Measurements from ENCODE around the gene ATP4B.

ATP4B gene

DNA sequence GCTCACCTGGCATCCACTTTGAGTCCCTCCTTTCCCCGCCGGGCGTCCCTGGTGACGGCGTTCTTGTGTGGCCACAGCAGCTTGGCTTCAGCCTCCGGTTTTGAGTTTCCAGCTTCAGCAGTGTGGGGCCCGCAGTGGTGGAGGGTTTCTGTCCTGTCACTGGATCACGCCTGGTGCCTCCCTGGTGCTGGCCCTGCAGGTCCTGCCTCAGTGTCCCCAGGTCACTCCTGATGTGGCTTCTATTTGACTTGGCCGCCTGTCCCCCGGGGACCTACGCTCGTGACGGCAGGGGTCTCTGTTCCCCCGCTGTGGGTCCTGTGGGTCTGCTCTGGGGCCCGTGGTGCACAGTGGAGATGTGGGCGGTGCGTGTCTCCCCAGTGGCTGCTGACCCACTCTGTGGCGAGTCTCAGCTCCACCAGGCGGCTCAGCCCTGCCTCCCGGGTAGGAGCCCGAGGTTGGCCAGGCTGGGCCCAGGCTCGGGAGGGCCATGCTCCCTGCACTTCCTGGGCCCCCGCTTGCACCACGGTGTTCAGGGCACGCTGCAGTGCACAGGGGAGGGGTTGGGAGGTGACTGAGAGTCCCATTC lies 1.9 kb downstream of the ATP4B start:
- DNase-seq (ENCODE audit: low read depth), result no peak
- TF ChIP-seq, protein P1, sequence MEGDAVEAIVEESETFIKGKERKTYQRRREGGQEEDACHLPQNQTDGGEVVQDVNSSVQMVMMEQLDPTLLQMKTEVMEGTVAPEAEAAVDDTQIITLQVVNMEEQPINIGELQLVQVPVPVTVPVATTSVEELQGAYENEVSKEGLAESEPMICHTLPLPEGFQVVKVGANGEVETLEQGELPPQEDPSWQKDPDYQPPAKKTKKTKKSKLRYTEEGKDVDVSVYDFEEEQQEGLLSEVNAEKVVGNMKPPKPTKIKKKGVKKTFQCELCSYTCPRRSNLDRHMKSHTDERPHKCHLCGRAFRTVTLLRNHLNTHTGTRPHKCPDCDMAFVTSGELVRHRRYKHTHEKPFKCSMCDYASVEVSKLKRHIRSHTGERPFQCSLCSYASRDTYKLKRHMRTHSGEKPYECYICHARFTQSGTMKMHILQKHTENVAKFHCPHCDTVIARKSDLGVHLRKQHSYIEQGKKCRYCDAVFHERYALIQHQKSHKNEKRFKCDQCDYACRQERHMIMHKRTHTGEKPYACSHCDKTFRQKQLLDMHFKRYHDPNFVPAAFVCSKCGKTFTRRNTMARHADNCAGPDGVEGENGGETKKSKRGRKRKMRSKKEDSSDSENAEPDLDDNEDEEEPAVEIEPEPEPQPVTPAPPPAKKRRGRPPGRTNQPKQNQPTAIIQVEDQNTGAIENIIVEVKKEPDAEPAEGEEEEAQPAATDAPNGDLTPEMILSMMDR (IDR thresholded peaks at IDR 0.05; ENCODE audit: control insufficient read depth, extremely low read depth, insufficient read depth), result no peak
- no peak overlapping the region for H3K4me3 ChIP-seq (ENCODE audit: low read depth, low read length)

DNA sequence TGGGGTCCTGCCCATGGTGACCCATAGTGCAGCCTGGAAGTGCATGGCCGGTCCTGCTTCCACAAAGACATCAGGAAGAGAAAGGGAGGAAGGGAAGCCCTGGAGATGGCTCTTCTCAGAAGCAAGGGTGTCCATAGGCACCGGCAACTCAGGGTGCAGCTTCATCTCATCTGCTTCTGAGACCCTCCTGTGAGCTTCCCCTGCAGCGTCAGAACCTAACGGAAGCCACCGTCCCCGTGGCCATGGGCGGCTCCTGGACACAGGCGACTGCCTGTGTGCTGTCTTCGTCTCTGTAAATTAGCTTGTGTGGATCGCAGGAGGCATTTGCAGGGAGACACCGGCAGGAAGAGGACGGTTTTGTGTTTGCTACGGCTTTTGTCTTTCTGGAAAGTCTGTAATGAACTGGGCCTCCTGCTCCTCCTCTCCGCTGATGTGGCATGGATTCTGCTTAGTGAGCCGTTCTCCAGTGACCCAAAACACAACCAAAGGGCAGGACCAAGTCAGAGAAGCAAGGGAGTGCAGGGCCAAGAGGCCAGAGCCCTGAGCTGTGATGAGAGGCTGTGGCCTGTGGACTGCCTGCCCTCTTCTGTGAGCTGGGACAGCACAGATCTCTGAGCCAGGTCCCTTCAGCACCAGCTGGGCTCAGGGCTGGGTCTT lies 2.5 kb downstream of the ATP4B start:
- H3K4me3 ChIP-seq (ENCODE audit: low read depth, low read length), result no peak overlapping the region
- TF ChIP-seq, protein P1 (IDR thresholded peaks at IDR 0.05; ENCODE audit: control insufficient read depth, extremely low read depth, insufficient read depth), result no peak
- DNase-seq (ENCODE audit: low read depth), result no peak

DNA sequence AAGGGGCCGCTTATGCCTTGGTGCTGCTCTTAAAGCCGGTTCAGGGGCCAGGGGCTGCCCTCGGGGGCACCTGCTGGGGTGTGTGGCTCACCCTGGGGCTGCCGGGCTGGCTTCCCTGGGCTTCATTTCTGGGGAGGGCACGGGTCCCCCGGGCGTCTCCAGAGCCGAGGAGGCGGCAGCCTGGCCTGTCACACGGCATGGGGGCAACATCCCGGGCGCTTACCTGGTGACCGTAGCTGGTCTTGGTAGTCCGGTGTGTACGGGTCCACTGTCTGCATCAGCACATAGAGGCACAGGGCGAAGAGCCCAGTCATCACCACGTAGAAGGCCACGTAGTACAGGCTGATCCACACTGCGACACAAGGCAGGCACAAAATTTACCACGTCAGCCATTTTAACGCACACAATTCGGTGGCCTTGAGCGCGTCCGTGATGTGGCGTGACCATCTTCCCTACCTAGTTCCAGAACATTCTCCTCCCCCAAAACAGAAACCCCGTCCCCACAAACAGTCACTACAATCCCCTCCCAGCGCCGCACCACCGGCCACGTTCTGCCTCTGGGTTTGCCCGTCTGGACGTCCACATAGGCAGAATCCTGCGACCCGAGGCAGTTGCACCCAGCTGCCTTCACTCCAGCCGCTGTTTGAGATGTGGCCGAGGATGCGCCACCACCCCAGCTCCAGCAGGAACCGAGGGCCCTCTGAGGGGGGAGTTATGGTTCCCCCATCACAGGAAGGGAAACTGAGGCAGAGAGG lies 3.2 kb downstream of the ATP4B start:
- TF ChIP-seq, protein P1 (IDR thresholded peaks at IDR 0.05; ENCODE audit: control insufficient read depth, extremely low read depth, insufficient read depth), result no peak
- H3K4me3 ChIP-seq (ENCODE audit: low read depth, low read length), result no peak overlapping the region
- DNase-seq (ENCODE audit: low read depth), result no peak

DNA sequence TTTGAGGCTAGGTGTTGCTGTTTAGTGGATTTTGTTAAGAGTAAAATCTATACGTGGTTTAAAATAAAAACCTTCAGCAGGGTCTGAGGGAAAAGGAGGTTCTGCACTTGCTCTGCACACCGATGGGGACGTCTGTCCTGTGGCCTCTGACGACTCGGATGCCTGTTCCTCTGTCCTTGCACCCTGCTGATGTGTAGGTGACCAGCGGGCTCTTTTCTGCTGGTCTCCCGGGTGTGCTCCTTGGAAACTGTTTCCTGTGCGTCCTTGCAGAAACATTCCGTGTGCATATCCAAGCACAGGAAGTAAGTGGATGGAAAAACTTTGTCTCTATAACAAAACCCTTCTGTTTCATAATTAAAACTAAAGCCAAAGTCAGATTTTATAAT lies 3.8 kb downstream of the ATP4B start:
- TF ChIP-seq, protein P1 (IDR thresholded peaks at IDR 0.05; ENCODE audit: control insufficient read depth, extremely low read depth, insufficient read depth), result no peak
- H3K4me3 ChIP-seq (ENCODE audit: low read depth, low read length), result no peak overlapping the region
- no peak for DNase-seq (ENCODE audit: low read depth)

DNA sequence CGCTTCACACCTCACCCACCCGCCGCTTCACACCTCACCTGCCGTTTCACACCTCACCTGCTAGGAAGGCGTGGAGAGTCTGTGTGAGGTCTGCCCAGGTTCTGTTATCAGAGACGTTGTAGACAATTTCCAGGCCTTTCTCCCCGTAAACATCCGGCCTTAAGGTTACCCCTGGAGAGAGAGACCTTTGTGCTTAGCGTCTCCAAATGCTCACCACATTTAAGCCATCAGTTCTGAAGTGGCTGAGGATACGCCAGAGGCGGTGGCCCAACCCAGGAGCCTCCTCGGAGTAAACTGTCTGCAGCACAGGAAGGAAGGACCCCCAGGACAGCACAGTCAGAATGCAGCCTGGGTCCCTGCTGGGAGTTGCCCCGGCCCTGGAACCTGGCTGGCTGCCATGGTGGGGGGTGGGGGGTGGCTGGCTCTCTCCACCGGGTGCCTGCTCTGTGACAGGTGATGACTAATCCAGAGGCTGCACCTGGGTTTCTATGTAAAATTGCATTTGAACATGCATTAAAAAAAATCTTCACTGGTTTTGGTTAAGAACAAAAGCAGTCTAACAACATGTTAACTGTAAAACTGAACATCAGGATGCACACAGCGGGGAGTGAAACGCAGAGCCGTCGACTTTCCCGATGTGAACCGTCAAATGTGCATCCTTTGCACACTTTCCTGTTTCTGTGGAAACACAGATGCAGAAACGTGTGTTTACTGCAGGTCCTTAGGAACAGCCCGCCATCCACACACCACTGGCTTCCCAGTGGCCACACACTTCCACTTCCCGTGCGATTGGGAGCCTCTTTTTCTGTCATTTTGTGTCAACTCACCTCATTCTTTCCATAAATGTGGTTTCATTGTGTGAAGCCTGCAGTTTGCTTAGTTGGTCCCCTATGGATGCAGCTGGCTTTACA lies 4.5 kb downstream of the ATP4B start:
- no peak overlapping the region for H3K4me3 ChIP-seq (ENCODE audit: low read depth, low read length)
- TF ChIP-seq, protein P1 (IDR thresholded peaks at IDR 0.05; ENCODE audit: control insufficient read depth, extremely low read depth, insufficient read depth), result no peak
- no peak for DNase-seq (ENCODE audit: low read depth)

DNA sequence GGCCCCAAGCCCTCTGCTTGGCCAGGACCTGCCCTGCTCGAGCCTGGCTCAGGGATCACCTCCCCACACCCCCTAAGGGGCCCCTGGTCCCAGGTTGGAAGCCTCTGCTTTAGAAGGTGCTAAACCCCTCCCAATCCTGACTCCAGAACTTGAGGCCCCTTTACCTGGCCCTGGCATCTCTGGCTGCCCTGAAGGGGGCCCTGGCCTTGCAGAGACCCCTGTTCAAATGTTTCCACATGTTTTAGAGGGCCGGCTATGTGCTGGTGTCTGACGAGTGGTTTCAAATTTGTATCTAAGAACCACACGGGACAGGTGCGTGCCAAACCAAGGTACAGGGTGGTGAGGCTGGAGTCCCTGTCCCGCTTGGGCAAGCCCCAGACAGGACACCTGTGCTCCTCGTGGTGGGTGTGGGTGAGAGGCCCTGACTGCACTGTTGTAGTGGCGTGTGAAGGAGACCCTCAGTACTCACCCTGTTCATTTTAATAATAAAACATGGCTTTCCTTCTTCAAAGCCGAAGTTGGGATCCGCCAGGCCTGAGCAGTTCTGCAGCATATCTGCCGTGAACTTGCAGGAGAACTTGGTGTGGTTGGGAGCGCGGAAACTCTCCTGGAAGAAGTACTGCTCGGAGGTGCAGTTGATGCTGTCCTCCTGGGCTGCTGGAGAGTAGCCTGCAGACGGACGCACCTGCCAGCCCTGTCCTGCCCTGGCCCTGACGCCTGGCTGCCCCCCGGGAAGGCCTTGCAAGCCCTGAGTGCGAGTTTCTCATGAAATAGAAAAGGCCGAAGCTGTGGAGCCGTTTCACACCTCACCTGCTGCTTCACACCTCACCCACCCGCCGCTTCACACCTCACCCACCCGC lies 5.4 kb downstream of the ATP4B start:
- H3K4me3 ChIP-seq (ENCODE audit: low read depth, low read length), result no peak overlapping the region
- no peak for DNase-seq (ENCODE audit: low read depth)
- TF ChIP-seq, protein P1 (IDR thresholded peaks at IDR 0.05; ENCODE audit: control insufficient read depth, extremely low read depth, insufficient read depth), result no peak

Data from LNCaP clone FGC (cell line).